Endothelial cell of umbilical vein (primary cell): ENCODE measurements around the gene SPAG6. TPM values are rescaled to one million over a fixed set of nuclear protein-coding genes. Genes with fewer than 3 reads are reported as not detected.
"Not testable (repeated sequence)": the region's sequence is repeated elsewhere in the genome, so short reads cannot be mapped to it uniquely, and the experiment has no call there.

Experiments
- BruUV-seq: library from RNA; stranded (reverse); fragments of 400-500 nt; replicated peaks from 2 replicates; lab custom pipeline; 2021; lab: Mats Ljungman, UMichigan
- CTCF ChIA-PET: fragments of 300-600, 350-600 bp; sonication (Branson Sonifier 250); formaldehyde crosslinking; loops from one replicate; lab custom pipeline; 2021; ENCODE audit warnings: antibody characterized with exemption, inconsistent platforms; lab: Charles Lee
- POLR2A ChIA-PET: fragments of 300-600, 350-600 bp; sonication (Branson Sonifier 250); formaldehyde crosslinking; loops from one replicate; lab custom pipeline; 2021; ENCODE audit warnings: antibody characterized with exemption, inconsistent platforms; lab: Charles Lee
- DNase-seq: peaks from one replicate; pipeline ENCODE4 v3.0.0-alpha.2; 2011; ENCODE audit warnings: low read depth, low spot score
- FAIRE-seq: peaks from 2 replicates; lab custom pipeline; 2011; peaks lifted over from hg19 to GRCh38; lab: Jason Lieb, UNC
- H2AFZ ChIP-seq: 2 replicates; pipeline ENCODE4 v1.6.0; 2012; ENCODE audit warnings: low read depth, low read length, control low read depth, inconsistent platforms
- H3K27ac ChIP-seq: 2 replicates; pipeline ENCODE4 v1.5.1; 2011; ENCODE audit warnings: low read depth, mild to moderate bottlenecking, control low read depth, low read length, moderate library complexity; ENCODE audit not compliant: insufficient read depth
- H3K27me3 ChIP-seq, 2 experiments: 2 replicates each; pipeline versions ENCODE4 v1.6.0 to v1.6.1; 2011; ENCODE audit warnings: low read length in 2 of 2, mixed read lengths in 1 of 2; ENCODE audit not compliant: control insufficient read depth in 2 of 2, insufficient read depth in 2 of 2
- H3K36me3 ChIP-seq, 2 experiments: 2 replicates in 1 of 2; 3 replicates in 1 of 2; pipeline ENCODE4 v1.5.1; 2011; ENCODE audit warnings: low read length in 2 of 2, mild to moderate bottlenecking in 1 of 2, moderate library complexity in 1 of 2; ENCODE audit not compliant: control insufficient read depth in 2 of 2, insufficient read depth in 2 of 2; ENCODE audit errors: extremely low read depth in 1 of 2
- H3K4me1 ChIP-seq: 3 replicates; pipeline ENCODE4 v1.5.1; 2011; ENCODE audit warnings: mild to moderate bottlenecking, low read length; ENCODE audit not compliant: control insufficient read depth, insufficient read depth; ENCODE audit errors: extremely low read depth
- H3K4me2 ChIP-seq: 2 replicates; pipeline ENCODE4 v1.6.1; 2011; ENCODE audit warnings: low read length, control low read depth, mixed read lengths; ENCODE audit not compliant: insufficient read depth
- H3K4me3 ChIP-seq, 3 experiments: fragments of 200-600 bp in 1 of 3; sonication (generic), shearing (Covaris generic) in 1 of 3; replicated peaks in 1 of 3; 2 replicates each; pipeline ENCODE4 v1.5.1; 2011 to 2016; ENCODE audit warnings: control low read depth in 3 of 3, low read length in 3 of 3, mild to moderate bottlenecking in 2 of 3, inconsistent platforms in 1 of 3, low read depth in 1 of 3, moderate library complexity in 1 of 3; ENCODE audit not compliant: insufficient read depth in 1 of 3
- H3K79me2 ChIP-seq: 2 replicates; pipeline ENCODE4 v1.6.0; 2012; ENCODE audit warnings: low read length, inconsistent platforms; ENCODE audit not compliant: control insufficient read depth, insufficient read depth
- H3K9ac ChIP-seq: replicated peaks from 2 replicates; pipeline ENCODE3; 2011; ENCODE audit warnings: low read length, control low read depth; ENCODE audit not compliant: insufficient read depth; ENCODE audit errors: extremely low read depth
- H3K9me1 ChIP-seq: replicated peaks from 3 replicates; pipeline ENCODE4 v1.6.0; 2011; ENCODE audit warnings: mild to moderate bottlenecking, low read length; ENCODE audit not compliant: control insufficient read depth, insufficient read depth; ENCODE audit errors: extremely low read depth
- H3K9me3 ChIP-seq: replicated peaks from 2 replicates; pipeline ENCODE4 v1.5.1; 2012; ENCODE audit warnings: low read length, inconsistent platforms; ENCODE audit not compliant: control insufficient read depth, insufficient read depth
- H4K20me1 ChIP-seq: replicated peaks from 2 replicates; pipeline ENCODE3; 2011; ENCODE audit warnings: mild to moderate bottlenecking, low read length; ENCODE audit not compliant: control insufficient read depth, insufficient read depth; ENCODE audit errors: extremely low read depth
- EZH2 ChIP-seq: IDR thresholded peaks from 2 replicates; pipeline ENCODE4 v1.6.1; 2012; ENCODE audit warnings: borderline replicate concordance, low read depth, mild to moderate bottlenecking, moderate library complexity, low read length, inconsistent platforms; ENCODE audit not compliant: severe bottlenecking
- FOS ChIP-seq: IDR thresholded peaks from 2 replicates; pipeline ENCODE4 v1.6.1; 2011; ENCODE audit warnings: mild to moderate bottlenecking, low read length, moderate library complexity, borderline replicate concordance; ENCODE audit not compliant: insufficient read depth
- GATA2 ChIP-seq: IDR thresholded peaks from 2 replicates; pipeline ENCODE4 v1.7.0; 2011; ENCODE audit warnings: low read depth, mild to moderate bottlenecking, moderate library complexity, mixed read lengths, low read length; ENCODE audit not compliant: insufficient read length, insufficient read depth
- JUN ChIP-seq: IDR thresholded peaks from 2 replicates; pipeline ENCODE4 v1.6.1; 2011; ENCODE audit warnings: borderline replicate concordance, low read depth; ENCODE audit not compliant: insufficient read length, insufficient read depth
- MYC ChIP-seq: IDR thresholded peaks from one replicate; pipeline ENCODE4 v1.6.1; 2011; ENCODE audit warnings: mild to moderate bottlenecking, low read depth, low read length
- POLR2A ChIP-seq: IDR thresholded peaks from 2 replicates; pipeline ENCODE4 v1.6.1; 2012; ENCODE audit warnings: low read depth, mild to moderate bottlenecking, control low read depth, low read length
- POLR2AphosphoS5 ChIP-seq: IDR thresholded peaks from 2 replicates; pipeline ENCODE4 v1.6.1; 2012; ENCODE audit warnings: low read depth, mild to moderate bottlenecking, control low read depth, low read length, moderate library complexity; ENCODE audit not compliant: insufficient read depth
- dilution Hi-C: fragments of 300-500 bp; cut with MboI; formaldehyde crosslinking; loops from one replicate; pipeline ENCODE4 v1.15.0; 2019; ENCODE audit warnings: low sequenced_read_pairs; ENCODE audit not compliant: extremely low pct_ligation_motif_present
- intact Hi-C: fragments of 100-400 bp; cut with micrococcal nuclease; formaldehyde crosslinking; loops from one replicate; pipeline ENCODE4 v1.10.0; 2022
- polyA plus RNA-seq, 4 experiments: library from polyadenylated mRNA; depleted of rRNA in 3 of 4; stranded (reverse) in 3 of 4; unstranded in 1 of 4; fragments of >200 nt; gene quantifications; 2 replicates each; pipeline versions ENCODE4 v1.2.1 to v1.2.3, GENCODE V29; 2011 to 2012; ENCODE audit warnings: missing spikeins in 1 of 4
- total RNA-seq: library from RNA; stranded (reverse); gene quantifications from 2 replicates; pipeline ENCODE4 v1.2.3, GENCODE V29; 2021
- TF ChIP-seq, protein P1 (sequence below): IDR thresholded peaks from 2 replicates; pipeline ENCODE4 v1.6.1; 2011; ENCODE audit not compliant: insufficient read depth, insufficient read length
- TF ChIP-seq, protein P2 (sequence below), 2 donors: IDR thresholded peaks; 1 replicate in 1 of 2; 2 replicates in 1 of 2; pipeline ENCODE4 v1.5.1; 2011; ENCODE audit warnings: low read length in 2 of 2, mild to moderate bottlenecking in 2 of 2, moderate library complexity in 2 of 2, control low read depth in 1 of 2, inconsistent platforms in 1 of 2, low read depth in 1 of 2; ENCODE audit not compliant: insufficient read depth in 1 of 2; ENCODE audit errors: extremely low read depth in 1 of 2

The SPAG6 gene
- total and polyA plus RNA-seq, 2 donors (not counting 3 experiments of a cell fraction or from before 2014, with no cell fraction given), result not detected

DNA sequence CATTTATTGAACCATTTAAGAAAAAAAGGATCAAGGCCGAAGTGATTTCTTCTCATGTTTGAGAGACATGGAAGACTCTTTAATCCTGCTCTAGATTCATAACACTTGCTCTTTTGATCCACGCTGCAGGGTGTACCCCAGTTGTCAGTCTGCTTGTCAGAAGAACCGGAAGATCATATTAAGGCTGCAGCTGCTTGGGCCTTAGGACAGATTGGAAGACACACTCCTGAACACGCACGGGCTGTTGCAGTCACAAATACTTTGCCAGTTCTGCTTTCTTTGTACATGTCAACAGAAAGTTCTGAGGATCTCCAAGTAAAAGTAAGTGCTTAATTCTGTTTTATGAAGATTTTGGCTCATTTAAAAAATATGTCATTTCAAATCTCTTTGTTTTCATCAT is 46.3 kb downstream of the SPAG6 start:
- Histone ChIP-seq H3K4me3 (no peak overlapping the region), H4K20me1 (no peaks in the 10 kb centered on the region), H3K27me3 (no peaks in the 10 kb centered on the region), H3K4me1 (no peaks in the 10 kb centered on the region), H3K27ac (no peak overlapping the region), H3K9me1 (no peaks in the 10 kb centered on the region), H2AFZ (no peak overlapping the region), H3K9me3 (no peaks in the 10 kb centered on the region), H3K79me2 (no peaks in the 10 kb centered on the region), H3K9ac (no peak overlapping the region), H3K36me3 (no peaks in the 10 kb centered on the region), H3K4me2 (no peak overlapping the region)
- CTCF ChIA-PET, result no interaction called here
- intact Hi-C loops (no loop called here), dilution Hi-C loops (no loop called here)
- TF ChIP-seq MYC, result no peak
- TF ChIP-seq, protein P1, sequence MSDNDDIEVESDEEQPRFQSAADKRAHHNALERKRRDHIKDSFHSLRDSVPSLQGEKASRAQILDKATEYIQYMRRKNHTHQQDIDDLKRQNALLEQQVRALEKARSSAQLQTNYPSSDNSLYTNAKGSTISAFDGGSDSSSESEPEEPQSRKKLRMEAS, result no peak
- no peak for TF ChIP-seq FOS
- TF ChIP-seq POLR2A, result no peak
- no peak for TF ChIP-seq JUN
- TF ChIP-seq POLR2AphosphoS5, result no peak
- TF ChIP-seq, protein P2, sequence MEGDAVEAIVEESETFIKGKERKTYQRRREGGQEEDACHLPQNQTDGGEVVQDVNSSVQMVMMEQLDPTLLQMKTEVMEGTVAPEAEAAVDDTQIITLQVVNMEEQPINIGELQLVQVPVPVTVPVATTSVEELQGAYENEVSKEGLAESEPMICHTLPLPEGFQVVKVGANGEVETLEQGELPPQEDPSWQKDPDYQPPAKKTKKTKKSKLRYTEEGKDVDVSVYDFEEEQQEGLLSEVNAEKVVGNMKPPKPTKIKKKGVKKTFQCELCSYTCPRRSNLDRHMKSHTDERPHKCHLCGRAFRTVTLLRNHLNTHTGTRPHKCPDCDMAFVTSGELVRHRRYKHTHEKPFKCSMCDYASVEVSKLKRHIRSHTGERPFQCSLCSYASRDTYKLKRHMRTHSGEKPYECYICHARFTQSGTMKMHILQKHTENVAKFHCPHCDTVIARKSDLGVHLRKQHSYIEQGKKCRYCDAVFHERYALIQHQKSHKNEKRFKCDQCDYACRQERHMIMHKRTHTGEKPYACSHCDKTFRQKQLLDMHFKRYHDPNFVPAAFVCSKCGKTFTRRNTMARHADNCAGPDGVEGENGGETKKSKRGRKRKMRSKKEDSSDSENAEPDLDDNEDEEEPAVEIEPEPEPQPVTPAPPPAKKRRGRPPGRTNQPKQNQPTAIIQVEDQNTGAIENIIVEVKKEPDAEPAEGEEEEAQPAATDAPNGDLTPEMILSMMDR (IDR thresholded peaks at IDR 0.05; ENCODE audit: extremely low read depth in 1 of 2, insufficient read depth in 1 of 2, low read depth in 1 of 2, low read length in 2 of 2), result no peak
- TF ChIP-seq EZH2, result no peak
- TF ChIP-seq GATA2, result no peak
- BruUV-seq, result no TSS peak
- no peak for DNase-seq
- POLR2A ChIA-PET, result no interaction called here
- FAIRE-seq, result no peak

DNA sequence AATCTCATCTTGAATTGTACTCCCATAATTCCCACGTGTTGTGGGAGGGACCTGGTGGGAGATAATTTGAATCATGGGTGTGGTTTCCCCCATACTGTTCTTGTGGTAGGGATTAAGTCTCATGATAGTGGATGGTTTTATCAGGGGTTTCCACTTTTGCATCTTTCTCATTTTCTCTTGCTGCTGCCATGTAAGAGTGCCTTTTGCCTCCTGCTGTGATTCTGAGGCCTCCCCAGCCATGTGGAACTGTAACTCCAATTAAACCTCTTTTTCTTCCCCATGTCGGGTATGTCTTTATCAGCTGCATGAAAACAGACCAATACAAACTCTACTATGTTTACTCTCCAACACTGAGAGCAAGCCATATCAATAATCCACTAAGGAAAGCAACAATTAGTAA is 50.9 kb downstream of the SPAG6 start:
- H4K20me1 ChIP-seq, BruUV-seq, FAIRE-seq, H3K27ac ChIP-seq, DNase-seq, H3K9ac ChIP-seq, H3K9me3 ChIP-seq, H3K4me2 ChIP-seq, H3K79me2 ChIP-seq, POLR2A ChIA-PET, intact Hi-C loops, H3K36me3 ChIP-seq, H2AFZ ChIP-seq, H3K4me1 ChIP-seq, dilution Hi-C loops, H3K27me3 ChIP-seq, H3K4me3 ChIP-seq, H3K9me1 ChIP-seq, CTCF ChIA-PET: not testable (repeated sequence)

DNA sequence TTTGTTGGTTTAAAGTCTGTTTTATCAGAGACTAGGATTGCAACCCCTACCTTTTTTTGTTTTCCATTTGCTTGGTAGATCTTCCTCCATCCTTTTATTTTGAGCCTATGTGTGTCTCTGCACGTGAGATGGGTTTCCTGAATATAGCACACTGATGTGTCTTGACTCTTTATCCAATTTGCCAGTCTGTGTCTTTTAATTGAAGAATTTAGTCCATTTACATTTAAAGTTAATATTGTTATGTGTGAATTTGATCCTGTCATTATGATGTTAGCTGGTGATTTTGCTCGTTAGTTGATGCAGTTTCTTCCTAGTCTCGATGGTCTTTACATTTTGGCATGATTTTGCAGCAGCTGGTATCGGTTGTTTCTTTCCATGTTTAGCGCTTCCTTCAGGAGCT is 61.6 kb downstream of the SPAG6 start:
- BruUV-seq, FAIRE-seq, CTCF ChIA-PET, H3K4me3 ChIP-seq, H3K27ac ChIP-seq, H3K36me3 ChIP-seq, intact Hi-C loops, dilution Hi-C loops, POLR2A ChIA-PET, H3K9me1 ChIP-seq, DNase-seq, H3K4me1 ChIP-seq, H3K4me2 ChIP-seq, H3K9ac ChIP-seq, H2AFZ ChIP-seq, H3K79me2 ChIP-seq, H4K20me1 ChIP-seq, H3K27me3 ChIP-seq, H3K9me3 ChIP-seq: not testable (repeated sequence)
